GM12864 (cell line): Measurements from ENCODE around the gene NR6A1.

Experiments used
- DNase-seq: peaks from one replicate; pipeline ENCODE4 v3.0.0-alpha.2; 2011; ENCODE audit warnings: low read depth
- H3K4me3 ChIP-seq: 2 replicates; pipeline ENCODE4 v1.5.1; 2011; ENCODE audit warnings: mild to moderate bottlenecking, low read depth, low read length, control low read depth
- TF ChIP-seq, protein P1 (sequence below): IDR thresholded peaks from 2 replicates; pipeline ENCODE4 v1.5.1; 2011; ENCODE audit warnings: low read depth, mild to moderate bottlenecking, moderate library complexity, low read length, control low read depth, inconsistent platforms; ENCODE audit errors: missing control alignments

Gene NR6A1

DNA sequence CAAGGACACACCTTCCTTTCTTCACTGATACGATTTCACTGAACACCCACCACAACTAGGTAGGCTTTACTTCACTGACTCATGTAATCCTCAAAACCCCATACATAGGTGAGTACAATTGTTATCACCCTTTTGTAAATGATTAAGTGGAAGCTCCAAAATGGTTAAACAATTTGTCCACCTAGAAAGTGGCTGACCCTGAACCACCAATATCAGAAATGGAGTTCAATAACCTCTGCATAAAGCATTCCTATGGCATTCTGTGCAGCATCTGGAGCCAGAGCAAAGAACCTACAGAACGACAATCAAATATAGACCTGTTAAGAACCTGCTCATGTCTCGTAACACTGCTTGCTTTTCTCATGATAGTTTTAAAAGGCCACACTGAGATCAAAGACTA is 213.2 kb downstream of the NR6A1 start:
- TF ChIP-seq, protein P1, sequence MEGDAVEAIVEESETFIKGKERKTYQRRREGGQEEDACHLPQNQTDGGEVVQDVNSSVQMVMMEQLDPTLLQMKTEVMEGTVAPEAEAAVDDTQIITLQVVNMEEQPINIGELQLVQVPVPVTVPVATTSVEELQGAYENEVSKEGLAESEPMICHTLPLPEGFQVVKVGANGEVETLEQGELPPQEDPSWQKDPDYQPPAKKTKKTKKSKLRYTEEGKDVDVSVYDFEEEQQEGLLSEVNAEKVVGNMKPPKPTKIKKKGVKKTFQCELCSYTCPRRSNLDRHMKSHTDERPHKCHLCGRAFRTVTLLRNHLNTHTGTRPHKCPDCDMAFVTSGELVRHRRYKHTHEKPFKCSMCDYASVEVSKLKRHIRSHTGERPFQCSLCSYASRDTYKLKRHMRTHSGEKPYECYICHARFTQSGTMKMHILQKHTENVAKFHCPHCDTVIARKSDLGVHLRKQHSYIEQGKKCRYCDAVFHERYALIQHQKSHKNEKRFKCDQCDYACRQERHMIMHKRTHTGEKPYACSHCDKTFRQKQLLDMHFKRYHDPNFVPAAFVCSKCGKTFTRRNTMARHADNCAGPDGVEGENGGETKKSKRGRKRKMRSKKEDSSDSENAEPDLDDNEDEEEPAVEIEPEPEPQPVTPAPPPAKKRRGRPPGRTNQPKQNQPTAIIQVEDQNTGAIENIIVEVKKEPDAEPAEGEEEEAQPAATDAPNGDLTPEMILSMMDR, result no peak
- H3K4me3 ChIP-seq, result no peak overlapping the region
- DNase-seq, result no peak

DNA sequence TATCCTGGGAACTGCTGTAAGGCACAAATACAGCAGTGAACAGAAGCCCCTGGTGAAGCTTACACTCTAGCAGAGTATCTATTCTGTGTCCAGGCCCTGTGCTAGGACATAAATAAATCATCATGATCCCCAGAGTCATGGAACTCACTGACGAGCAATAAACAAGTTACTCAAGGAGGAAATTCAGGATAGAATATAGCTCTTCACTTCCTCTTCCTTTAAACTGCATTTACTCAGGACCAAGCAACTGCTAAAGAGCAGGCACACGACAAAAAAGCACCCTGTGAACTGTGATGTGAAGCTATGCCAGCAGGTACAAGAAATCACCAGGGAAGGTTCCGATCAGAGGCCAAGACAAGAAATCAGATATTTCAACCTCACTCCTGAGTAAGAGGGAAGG is 216.1 kb downstream of the NR6A1 start:
- H3K4me3 ChIP-seq, result no peak overlapping the region
- no peak for DNase-seq
- TF ChIP-seq, protein P1, result no peak

DNA sequence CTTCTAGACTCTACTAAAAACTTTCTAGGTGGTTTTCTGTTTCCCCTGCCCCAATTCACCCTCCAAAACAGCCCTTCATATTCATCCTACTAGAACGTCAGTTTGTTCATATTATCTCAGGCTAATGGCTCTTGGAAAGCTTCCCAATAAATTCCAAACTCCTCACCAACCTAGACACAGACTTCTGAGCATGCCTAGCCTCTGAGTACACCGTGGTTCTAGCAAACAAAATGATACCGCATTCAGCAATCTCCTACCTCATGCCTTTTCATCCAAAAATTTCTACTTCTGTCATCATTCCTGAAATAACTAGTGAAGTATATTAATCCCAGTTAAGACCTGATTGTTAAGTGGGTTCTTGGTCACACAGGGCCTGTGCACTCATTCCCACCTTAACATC is 217.4 kb downstream of the NR6A1 start:
- no peak overlapping the region for H3K4me3 ChIP-seq
- TF ChIP-seq, protein P1, result no peak
- no peak for DNase-seq

DNA sequence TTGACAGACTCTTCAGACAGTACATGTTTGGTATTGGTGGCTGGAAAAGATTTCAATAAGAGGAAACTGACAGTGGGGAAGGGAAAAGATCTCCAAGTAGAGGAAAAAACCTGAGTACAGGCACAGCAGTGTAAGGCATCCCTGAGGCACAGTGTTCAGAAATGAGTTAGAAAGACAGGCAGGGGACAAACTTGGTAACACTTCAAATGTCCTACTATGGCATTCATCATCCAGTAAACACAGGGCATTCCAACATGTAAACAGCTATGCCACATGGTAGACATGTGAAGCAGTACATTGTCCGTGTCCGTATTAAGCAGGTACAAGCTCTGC is 218.9 kb downstream of the NR6A1 start:
- no peak for DNase-seq
- TF ChIP-seq, protein P1, result no peak
- H3K4me3 ChIP-seq, result no peak overlapping the region

DNA sequence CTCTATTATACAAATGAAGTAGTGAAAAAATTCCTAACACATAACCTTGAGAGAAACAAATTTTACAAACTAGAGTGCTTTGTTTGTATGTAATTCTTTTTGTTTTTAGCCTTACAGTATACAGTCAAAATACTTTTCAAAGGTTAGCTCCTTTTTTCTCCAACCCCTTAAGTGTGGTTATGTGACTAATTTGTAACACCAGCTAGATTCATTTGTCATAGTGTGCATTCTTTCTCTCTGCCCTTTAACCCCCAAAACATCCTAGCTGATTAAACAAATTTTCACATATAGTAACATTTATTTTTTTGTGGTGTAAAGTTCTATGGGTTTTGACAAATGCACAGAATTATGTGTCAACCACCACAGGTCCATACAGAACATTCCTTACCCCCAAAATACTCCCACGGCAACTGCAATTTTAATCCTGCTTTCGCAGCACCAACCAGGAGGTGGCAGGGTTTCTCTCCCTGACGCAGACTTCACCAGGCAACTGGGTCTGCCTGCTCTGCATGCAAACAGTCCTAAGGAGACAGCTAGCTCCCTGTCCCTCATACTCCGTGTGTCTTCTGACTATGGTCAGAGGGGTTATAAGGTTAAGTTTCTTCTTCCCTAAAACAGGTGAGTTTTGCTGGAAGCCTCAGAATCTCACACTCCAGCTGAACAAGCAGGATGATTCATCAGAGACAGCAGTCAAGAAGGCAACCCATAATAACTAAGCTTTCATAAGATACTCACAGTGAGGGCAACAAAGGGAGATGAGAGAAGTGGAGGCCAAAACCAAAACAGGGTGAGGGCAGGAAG is 219.4 kb downstream of the NR6A1 start:
- no peak overlapping the region for H3K4me3 ChIP-seq
- TF ChIP-seq, protein P1, result peak; percentile 32
- no peak for DNase-seq

DNA sequence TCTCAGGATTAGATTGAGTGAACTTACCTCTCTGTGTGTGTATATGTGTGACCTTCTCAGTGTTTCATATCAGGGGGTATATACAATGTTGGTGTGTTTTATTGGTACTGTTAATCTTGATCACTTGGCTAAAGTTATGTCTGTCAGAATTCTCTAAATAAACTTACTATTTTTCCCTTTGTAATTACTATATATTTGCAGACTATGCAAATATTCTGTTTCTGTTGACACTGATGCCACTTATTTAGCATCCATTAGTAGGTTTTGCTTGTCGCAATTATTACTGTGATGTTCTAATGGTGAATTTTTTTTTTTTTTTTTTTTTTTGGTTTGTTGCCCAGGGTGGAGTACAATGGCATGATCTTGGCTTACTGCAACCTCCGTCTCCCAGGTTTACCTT is 221.0 kb downstream of the NR6A1 start:
- no peak for DNase-seq
- TF ChIP-seq, protein P1, result no peak
- no peak overlapping the region for H3K4me3 ChIP-seq

DNA sequence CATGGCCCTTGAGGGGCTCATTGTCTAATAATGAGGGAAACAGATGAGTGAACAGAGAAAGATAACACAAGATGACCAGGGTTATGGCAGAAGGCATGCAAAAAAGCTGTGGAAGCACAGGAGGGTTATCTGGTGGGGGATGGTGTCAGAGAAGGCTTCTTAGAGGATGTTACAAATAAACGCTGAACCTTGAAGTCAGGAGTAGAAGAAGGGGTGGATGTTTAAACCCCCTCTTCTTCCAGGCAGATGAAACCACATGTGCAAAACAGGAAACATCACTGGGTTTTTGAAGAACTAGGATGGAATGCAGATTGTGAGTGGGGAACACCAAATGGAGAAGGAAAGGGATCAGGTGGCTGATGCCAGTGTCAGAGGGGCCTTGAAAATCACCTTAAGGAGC is 222.1 kb downstream of the NR6A1 start:
- DNase-seq, result no peak
- no peak overlapping the region for H3K4me3 ChIP-seq
- TF ChIP-seq, protein P1, result no peak
